HG02885 (cell line): ENCODE results near the gene ENTPD6.
A peak's percentile ranks its signal among the peaks of the same experiment; 100 is the strongest.
"Not testable (repeated sequence)": the region's sequence is repeated elsewhere in the genome, so short reads cannot be mapped to it uniquely, and the experiment has no call there.

Experiments used
- ATAC-seq: cut with Tn5 transposase; IDR thresholded peaks from one replicate; pipeline ENCODE4 v1.9.1; 2021; ENCODE audit warnings: mild to moderate bottlenecking; ENCODE audit not compliant: unreplicated experiment, poor library complexity

The ENTPD6 gene

DNA sequence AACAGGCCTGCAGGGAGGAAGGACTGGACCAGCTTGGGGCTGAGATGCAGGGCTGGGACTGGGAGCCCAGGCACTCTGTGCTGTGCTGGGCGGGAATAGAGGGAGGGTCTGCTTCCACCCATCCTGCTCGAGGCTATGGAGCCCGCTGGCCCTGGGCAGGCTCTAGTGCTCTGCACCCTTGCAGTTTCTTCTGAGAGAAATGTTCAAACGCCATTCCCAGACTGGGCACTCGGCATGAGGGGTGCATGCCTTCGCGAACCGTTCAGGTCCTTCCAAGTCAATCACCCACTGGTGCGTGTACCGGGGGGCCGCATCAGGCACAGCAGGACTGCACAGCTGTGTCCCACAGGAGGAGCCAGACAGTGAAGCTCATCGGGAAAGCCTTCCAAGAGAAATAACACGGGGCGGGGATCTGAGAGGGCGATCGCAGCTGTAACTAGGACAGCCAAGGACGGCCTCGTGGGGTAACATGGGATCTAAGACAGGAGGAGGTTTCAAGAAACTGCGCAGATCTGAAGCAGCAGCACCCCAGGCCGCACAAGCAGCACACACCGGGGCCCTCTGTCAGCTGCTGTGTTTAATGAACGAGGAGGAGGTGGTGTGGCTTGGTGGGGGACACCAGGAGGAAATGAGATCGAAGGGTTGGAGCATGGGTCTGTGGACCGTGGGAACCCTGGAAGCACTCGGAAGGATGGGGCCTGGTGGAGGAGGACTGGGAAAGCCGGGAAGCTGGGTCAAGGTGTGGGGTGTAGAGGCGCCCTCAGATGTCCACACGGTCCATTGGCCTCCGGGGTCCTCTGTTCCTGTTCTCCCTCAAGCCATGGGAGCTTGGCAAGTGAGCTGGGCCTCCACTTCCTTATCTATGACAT, 26.3 kb downstream of the ENTPD6 start:
- no peak for ATAC-seq

DNA sequence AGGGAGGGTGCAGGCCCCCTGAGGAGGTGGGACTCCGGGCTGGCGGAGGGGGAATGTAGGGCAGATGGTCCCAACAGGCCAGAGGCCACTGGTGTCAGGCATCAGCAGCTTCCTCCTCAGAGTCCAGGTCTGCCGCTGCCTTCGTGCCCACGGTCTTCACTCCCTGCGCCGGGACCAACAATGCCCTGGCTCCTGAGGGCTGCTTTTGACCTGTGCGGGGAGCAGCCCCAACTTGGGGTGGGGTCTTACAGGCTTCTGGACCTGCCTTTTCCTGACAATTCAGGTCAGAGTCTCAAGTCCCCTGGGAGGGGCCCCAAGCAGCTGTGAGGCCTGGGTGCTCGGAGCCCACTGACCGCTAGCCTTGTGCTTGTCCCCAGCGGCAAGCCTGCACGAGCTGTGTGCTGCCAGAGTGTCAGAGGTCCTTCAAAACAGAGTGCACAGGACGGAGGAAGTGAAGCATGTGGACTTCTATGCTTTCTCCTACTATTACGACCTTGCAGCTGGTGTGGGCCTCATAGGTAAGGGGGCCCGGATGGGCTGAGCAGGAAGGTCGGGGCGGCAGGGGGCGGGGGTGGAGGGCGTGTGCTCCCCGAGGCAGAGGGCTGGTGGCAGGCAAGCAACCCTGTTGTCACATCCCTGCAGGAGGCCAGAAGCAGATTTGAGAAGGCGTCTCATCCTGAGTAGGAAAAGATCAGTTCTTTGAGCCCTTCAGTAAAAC, 27.1 kb downstream of the ENTPD6 start:
- ATAC-seq, result no peak

DNA sequence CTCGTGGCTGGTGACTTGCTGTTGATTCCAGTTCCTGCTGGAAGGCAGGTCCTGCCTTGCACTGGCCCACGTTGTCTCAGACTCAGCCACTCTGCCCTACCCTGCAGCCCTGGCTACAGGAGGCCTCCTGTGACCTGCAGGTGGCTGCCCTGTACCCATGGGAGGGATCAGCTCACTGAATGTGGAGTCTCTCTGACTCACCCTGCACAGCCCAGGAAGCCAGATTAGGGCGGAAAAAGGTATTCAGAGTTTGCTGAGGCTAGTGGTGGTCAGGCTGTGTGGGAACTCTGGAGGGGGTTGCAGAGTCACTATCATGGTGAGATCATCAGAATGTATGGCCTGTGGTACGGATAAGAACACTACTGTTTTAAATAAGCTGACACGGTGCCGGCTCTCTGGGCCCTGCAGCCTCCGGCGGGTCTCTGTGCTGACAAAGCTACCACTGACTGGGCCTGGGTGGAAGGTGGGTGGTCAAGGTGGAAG, 27.7 kb downstream of the ENTPD6 start:
- no peak for ATAC-seq

DNA sequence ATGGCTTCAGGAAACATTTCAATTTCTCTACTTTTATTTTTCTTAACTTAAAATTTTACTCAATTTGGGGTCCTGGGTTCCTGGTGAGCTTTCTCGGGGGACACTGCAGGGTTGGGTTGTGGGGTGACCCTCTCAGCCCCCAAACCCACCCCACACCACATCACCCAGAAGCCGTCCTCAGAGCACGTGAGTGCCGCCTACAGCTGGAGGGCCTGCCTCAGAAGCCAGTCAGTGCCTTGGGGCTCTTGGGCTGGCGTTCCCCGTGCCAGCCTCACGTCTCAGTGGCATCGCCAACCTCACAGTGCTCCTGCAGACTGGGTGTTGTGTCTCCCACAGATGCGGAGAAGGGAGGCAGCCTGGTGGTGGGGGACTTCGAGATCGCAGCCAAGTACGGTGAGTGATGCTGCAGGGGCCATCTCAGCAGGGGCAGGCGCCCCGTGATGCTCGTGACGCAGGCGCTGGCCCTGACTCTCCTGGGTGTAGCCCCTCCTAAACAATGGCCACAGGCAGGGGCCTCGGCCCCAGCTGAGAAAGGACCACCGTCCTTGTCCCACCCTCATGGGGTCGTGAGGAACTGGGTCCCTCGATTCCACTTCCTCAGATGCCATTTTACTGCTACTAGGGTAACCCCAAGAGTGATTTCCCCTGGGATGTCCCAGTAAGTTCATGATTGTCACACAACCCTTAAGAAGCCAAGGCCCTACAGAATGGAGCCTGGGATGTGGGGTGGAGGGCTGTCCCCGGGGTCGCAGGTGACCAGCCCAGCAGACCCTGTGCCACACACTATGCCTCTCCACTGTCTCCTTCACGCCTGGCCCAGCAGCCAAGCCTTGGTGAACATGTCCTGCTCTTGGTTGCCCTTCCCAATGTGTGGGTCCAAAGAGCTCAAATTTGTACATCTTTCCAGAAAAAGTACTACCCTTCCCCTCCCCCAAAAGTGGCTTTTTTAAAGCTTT, 28.5 kb downstream of the ENTPD6 start:
- ATAC-seq, result no peak

DNA sequence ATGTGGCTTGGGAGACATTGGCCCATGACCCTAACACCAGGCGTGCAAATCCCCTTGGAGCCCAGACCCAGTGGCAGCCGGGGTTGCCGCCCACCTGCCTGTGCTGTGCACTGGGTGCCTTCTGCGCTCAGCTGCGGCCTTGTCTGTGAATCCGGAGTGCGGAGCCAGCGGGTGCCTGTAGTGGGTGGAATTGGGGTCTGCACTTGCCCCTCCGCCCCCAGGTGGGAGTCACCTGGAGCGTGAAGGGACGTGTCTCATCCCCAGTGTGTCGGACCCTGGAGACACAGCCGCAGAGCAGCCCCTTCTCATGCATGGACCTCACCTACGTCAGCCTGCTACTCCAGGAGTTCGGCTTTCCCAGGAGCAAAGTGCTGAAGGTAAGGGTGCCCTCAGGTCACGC, 29.4 kb downstream of the ENTPD6 start:
- no peak for ATAC-seq

DNA sequence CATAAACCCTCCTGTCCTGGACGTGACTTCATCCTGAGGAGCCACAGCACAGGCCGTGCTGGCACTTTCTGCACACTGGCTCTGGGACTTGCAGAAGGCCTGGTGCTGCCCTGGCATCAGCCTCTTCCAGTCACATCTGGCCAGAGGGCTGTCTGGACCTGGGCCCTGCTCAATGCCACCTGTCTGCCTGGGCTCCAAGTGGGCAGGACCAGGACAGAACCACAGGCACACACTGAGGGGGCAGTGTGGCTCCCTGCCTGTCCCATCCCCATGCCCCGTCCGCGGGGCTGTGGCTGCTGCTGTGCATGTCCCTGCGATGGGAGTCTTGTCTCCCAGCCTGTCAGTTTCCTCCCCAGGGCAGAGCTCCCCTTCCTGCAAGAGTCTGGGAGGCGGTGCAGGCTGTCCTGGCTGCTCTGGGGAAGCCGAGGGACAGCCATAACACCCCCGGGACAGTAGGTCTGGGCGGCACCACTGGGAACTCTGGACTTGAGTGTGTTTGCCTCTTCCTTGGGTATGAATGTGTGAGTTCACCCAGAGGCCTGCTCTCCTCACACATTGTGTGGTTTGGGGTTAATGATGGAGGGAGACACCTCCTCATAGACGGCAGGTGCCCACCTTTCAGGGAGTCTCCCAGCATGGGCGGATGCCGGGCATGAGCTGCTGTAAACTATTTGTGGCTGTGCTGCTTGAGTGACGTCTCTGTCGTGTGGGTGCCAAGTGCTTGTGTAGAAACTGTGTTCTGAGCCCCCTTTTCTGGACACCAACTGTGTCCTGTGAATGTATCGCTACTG, 30.3 kb downstream of the ENTPD6 start:
- ATAC-seq, result no peak

DNA sequence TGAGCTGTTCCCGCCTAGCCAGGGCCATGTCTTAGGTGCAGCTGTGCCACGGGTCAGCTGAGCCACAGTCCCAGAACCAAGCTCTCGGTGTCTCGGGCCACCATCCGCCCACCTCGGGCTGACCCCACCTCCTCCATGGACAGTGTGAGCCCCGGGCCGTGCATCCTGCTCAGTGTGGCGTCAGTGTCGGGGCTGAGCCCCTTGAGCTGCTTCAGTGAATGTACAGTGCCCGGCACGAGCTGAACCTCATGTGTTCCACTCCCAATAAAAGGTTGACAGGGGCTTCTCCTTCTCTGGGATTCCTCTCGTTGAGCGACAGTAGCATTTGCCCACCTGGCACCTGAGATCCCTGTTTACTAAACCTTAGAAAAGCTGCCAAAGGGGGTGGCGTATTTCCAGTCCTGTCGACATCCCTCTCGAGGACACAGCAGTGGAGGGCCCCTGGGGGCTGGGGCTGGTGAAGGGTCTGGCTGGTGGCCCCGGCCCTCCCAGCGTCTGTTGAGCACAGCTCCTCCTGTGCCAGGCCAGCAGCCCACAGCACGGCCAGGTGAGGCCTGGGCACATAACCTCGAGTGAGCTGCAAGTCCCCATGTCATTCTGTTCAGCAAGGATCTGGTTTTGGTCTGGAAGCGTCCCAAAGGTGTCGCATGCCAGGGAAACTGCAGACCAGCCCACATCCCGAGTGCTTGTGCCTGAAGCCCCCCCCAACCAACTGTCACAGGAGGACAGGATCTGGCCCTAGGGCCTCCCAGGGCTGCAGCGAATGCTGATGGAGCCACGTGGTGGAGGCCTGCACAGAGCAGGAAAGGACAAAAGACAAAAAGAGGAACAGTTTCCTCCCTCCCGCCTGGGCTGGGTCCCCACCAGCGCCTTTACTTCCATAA, 31.2 kb downstream of the ENTPD6 start:
- no peak for ATAC-seq

DNA sequence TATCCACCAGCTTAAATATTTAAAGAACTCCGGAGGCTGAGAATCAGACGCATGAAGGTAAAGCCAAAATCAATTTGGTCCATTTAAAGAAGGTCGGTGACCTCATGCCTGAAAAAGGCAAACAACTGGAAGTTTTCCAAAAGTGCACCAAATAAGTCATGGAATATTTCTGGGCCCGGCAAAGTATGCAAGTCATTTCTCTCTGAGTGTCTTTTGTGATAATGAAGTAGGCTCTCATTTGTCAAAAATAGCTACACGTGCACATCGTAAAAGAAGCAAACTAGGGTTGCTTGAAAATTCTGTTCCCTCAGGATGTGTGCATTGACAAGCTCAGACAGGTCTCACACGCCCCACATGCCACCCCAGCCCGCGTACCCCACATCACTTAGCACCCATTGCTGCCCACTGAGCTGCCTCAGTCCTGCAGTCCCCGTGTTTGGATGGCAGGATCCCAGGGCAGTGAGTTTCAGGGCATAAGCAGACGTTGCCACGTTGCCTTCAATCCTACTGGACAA, 31.9 kb downstream of the ENTPD6 start:
- no peak for ATAC-seq

DNA sequence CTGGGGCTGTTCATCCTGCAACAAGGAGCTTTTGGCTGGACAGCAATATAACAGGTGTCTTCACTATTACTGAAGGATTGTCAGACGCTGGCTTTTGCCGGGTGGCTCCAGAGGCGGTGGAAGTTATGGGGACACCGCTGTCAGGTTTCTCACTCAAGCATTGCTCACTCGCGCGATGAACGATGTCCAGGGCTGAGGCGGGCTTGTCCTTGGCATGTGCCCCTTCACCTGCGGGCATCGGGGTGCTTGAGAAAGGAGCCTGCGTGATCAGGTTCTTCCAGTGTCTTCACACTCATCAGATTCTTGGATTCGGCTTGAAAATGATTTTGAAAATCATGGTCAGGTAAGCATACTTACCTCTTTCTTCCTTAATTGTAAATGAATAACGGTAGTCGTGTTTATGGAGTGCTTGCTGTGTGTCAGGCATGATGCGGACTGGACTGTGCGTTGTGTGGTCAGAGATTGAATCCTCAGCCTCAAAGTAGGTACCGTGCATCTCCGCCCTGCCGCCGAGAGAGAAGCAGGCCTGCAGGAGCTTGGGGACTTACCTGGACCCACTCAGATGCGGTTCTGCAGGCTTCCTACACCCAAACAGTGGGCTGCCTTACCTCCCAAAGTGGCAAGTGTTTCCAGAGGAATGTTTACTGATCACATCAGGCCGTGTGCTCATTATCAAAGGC, 34.1 kb downstream of the ENTPD6 start:
- peak; percentile 18 for ATAC-seq

DNA sequence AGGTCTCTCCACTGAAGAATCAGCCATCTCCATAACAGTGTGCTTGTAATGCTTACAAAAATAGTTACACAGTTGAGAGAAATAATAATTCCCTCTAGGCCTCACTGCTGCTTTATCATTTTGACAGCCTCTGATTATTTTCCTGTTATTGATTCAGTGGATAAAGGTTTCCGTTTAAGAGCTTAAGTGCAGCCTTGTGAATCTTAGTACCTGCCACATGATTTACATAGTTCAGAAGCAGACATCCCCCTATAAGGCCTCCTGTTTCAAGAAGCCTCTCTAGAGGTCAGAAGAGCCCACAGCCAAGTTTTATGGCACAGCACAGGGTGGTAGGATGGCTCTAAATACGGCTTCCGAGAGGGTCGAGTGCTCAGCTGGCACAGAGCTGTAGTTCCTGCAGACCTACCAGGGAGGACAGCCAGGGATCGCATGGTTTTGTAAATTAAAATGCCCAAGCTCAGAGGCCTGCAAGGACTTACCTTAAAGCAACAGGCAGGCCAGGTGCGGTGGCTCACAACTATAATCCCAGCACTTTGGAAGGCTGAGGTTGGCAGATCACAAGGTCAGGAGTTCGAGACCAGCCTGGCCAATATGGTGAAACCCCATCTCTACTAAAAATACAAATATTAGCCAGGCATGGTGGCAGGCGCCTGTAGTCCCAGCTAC, 34.8 kb downstream of the ENTPD6 start:
- peak; percentile 84 for ATAC-seq

DNA sequence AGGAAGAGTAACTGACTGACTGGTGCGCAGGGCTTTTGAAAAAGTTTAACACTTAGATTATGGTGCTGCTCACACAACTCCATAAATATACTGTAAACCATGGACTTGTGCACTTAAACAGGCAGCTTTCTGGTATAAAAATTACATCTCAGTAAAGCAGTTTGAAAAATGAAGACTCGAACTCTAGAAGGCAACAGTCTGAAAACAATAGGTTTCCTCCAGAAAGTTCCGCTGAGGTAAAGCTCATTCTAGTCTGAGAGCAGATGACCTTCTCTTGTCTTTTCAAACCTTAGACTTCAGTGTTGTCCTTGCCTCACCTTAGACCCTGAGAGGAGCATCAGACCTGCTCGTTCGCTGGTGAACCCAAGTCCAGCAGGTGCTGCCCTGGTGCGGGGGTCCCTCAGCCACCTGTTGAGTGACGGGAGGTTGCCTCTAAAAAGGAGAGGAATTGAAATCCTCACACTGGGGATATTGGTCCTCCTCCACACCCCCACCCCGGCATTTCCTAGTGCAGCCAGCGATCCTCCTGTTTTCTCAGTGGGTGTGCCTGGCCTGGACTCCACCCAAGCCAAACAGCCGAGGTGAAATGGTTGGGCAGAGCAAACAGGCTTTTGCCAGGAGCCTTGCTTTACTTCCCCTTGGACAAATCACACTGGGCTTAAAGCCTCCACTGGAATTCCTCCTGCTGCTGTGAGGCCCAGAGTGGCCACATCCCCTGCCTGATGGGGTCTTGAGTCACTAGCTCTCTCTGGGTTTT, 37.7 kb downstream of the ENTPD6 start:
- no peak for ATAC-seq

DNA sequence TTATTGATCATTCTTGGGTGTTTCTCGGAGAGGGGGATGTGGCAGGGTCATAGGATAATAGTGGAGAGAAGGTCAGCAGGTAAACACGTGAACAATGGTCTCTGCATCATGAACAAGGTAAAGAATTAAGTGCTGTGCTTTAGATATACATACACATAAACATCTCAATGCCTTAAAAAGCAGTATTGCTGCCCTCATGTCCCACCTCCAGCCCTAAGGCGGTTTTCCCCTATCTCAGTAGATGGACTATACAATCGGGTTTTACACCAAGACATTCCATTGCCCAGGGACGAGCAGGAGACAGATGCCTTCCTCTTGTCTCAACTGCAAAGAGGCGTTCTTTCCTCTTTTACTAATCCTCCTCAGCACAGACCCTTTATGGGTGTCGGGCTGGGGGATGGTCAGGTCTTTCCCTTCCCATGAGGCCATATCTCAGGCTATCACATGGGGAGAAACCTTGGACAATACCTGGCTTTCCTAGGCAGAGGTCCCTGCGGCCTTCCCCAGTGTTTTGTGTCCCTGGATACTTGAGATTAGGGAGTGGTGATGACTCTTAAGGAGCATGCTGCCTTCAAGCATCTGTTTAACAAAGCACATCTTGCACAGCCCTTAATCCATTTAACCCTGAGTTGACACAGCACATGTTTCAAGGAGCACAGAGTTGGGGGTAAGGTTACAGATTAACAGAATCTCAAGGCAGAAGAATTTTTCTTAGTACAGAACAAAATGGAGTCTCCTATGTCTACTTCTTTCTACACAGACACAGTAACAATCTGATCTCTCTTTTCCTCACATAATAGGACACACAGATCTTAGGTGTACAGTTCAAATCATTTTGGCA, 38.7 kb downstream of the ENTPD6 start:
- not testable (repeated sequence) for ATAC-seq

DNA sequence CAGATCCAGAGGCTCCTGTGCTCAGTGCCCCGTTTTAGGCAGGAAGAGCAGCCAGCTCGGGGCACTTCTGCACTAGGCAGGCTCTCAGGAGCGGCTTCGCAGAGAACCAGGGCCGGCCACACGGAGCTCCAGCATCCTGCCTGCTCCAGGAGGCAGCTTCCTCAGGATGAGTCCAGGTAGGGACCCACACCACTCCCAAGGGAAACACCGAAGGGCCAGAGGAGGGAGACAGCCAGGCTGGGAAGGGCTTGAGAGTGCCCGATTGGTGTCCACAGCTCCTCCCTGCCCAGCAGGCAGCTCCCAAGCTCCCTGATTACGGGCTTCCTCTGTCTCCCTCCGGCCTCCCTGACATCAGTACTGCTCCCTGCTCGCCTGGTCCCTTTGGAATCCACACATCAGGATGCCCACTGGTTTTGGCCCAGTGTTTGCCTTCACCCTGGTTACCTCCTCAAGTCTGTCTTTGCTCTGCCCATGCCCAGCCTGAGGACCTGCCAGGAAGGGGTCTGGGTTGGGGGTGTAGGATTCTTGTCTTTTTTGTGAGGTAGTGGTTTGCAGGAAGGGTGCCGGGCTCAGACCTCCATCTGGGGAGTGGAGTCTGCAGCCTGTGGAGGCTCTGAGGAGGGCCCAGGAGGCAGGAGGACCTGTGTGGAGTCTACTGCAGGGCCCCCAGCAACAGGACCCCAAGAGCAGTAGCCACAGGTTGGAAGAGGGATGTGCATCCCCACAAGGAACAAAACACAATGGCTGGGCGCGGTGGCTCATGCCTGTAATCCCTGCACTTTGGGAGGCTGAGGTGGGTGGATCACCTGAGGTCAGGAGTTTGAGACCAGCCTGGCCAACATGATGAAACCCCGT, 41.2 kb downstream of the ENTPD6 start:
- ATAC-seq, result no peak

DNA sequence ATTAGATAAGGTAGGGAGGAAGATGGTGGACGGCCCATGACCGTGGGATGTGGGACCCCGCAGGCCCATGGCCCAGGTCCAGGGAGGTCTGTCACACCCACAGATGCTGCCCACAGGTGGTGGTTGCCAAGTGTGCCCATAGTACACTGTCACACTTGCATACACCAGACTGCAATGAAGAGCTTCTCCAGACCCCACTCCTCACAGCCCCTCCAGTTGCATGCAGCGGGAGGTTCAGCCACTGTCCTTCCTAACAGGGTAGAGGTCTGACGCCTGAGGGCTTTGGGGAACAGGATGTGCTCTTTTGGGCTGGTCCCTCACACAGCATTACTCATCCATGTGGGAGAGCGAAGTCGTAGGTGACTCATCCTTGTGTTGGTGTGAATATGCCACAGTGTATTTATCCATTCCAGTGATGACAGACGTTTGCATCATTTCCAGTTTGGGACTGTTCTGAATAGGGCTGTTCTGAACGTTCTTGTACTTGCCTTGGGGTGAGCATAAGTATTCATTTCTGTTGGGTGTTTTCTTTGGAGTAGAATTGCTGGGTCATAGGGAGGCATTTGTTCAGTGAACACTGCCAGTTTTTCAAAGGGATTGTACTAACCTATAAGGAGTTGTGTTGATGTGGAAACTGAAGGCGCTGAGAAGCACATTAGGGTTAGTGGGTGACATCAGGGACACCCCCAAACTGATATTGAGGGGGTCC, 42.3 kb downstream of the ENTPD6 start:
- peak; percentile 66 for ATAC-seq
